Measurements from ENCODE around the gene MATN1.

DNA sequence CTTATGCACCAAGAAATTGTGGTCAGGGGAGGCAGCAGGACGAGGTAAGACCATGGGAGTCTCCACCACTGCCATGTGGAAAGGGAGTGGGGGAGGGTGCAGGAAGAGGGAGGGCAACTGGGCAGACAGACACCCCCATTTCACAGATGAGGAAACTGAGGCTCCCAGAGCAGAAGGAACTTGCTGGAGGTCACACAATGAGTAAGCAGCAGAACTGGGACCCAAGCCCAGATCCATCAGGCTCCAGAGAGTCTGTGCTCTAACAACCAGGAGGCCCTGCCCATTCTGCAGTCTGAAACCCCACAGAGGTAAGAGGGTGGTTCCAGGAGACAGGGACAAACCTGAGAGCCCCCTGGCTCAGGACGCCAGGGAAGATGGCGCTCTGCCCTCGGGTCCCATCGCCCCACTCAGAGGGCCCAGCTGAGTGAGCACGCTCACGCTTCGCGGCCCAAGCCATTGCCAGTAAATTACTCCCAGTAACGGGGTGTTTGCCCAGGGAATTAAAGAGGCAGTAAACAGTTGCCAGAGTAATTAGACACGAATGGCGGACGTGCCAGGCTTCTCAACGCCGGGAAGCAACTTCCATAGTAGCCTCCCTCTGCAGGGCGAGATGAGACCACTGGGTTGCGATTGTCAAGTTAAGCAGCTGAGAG lies 59.2 kb downstream of the MATN1 start:
- TF ChIP-seq, protein P1, sequence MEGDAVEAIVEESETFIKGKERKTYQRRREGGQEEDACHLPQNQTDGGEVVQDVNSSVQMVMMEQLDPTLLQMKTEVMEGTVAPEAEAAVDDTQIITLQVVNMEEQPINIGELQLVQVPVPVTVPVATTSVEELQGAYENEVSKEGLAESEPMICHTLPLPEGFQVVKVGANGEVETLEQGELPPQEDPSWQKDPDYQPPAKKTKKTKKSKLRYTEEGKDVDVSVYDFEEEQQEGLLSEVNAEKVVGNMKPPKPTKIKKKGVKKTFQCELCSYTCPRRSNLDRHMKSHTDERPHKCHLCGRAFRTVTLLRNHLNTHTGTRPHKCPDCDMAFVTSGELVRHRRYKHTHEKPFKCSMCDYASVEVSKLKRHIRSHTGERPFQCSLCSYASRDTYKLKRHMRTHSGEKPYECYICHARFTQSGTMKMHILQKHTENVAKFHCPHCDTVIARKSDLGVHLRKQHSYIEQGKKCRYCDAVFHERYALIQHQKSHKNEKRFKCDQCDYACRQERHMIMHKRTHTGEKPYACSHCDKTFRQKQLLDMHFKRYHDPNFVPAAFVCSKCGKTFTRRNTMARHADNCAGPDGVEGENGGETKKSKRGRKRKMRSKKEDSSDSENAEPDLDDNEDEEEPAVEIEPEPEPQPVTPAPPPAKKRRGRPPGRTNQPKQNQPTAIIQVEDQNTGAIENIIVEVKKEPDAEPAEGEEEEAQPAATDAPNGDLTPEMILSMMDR (conservative IDR thresholded peaks at IDR 0.05; ENCODE audit: low read length) = no peak
- TF ChIP-seq EZH2phosphoT487 (IDR thresholded peaks at IDR 0.05; ENCODE audit: borderline replicate concordance) = no peak

Data from Loucy (cell line).